Activated CD4-positive, alpha-beta T cell treated with anti-CD3 and anti-CD28 coated beads, Interleukin-10, Interleukin-2, amounts not matched to agents 100 ng/mL and 50 ng/mL, durations not matched to agents 16 hours and 8 hours (primary cell): ENCODE results near the gene HDAC7.
A peak's percentile ranks its signal among the peaks of the same experiment; 100 is the strongest.

Experiments
- DNase-seq: peaks from one replicate; pipeline ENCODE4 v3.0.0-alpha.2; 2020

HDAC7 gene

GRCh38 chr12:47819896-47820630 lies at the start of gene HDAC7:
HDAC7 (minus strand) TSS chr12:47819903; CDS start chr12:47819785, 118 bp downstream.
- peak; percentile 87 for DNase-seq

- peak; percentile 26 for DNase-seq
Measured at GRCh38 chr12:47868552-47869031, 48.9 kb upstream of the HDAC7 start.

GRCh38 chr12:47868041-47868440 lies 48.3 kb upstream of the HDAC7 start:
- DNase-seq, result no peak

- DNase-seq, result peak; percentile 77
Measured at GRCh38 chr12:47867495-47867941, 47.8 kb upstream of the HDAC7 start.

GRCh38 chr12:47864646-47865235 lies 45.0 kb upstream of the HDAC7 start:
- no peak for DNase-seq

GRCh38 chr12:47863985-47864384 lies 44.3 kb upstream of the HDAC7 start:
- DNase-seq, result no peak

GRCh38 chr12:47863467-47863866 lies 43.8 kb upstream of the HDAC7 start:
- DNase-seq, result no peak

GRCh38 chr12:47862881-47863280 lies 43.2 kb upstream of the HDAC7 start:
- DNase-seq, result no peak

- DNase-seq, result no peak
Measured at GRCh38 chr12:47862167-47862750, 42.6 kb upstream of the HDAC7 start.

- no peak for DNase-seq
Measured at GRCh38 chr12:47860873-47861272, 41.2 kb upstream of the HDAC7 start.

- DNase-seq, result peak; percentile 83
Measured at GRCh38 chr12:47860279-47860841, 40.7 kb upstream of the HDAC7 start.

GRCh38 chr12:47858511-47859266 lies 39.0 kb upstream of the HDAC7 start:
- no peak for DNase-seq

- no peak for DNase-seq
Measured at GRCh38 chr12:47856721-47857575, 37.2 kb upstream of the HDAC7 start.

GRCh38 chr12:47856094-47856493 lies 36.4 kb upstream of the HDAC7 start:
- DNase-seq, result no peak

- no peak for DNase-seq
Measured at GRCh38 chr12:47855502-47855901, 35.8 kb upstream of the HDAC7 start.

- DNase-seq, result no peak
Measured at GRCh38 chr12:47854531-47854930, 34.8 kb upstream of the HDAC7 start.

GRCh38 chr12:47852096-47852571 lies 32.4 kb upstream of the HDAC7 start:
- DNase-seq, result no peak

GRCh38 chr12:47851303-47851952 lies 31.7 kb upstream of the HDAC7 start:
- DNase-seq, result no peak

- DNase-seq, result no peak
Measured at GRCh38 chr12:47850153-47851084, 30.7 kb upstream of the HDAC7 start.

- no peak for DNase-seq
Measured at GRCh38 chr12:47849261-47849660, 29.6 kb upstream of the HDAC7 start.
